Inflammatory macrophage treated with lipopolysaccharide for 1 hour (primary cell): ENCODE data around the gene SMYD2.

Experiments
- DNase-seq, 2 donors: peaks; one replicate each; pipeline ENCODE4 v3.0.0-alpha.2; 2020 to 2022

The SMYD2 gene

GRCh38 chr1:214281021-214281719 is at the start of gene SMYD2:
Gene SMYD2, plus strand, starts transcription at chr1:214281159. Its CDS starts 96 bp downstream, at chr1:214281255.
- peak; percentile 33 to 34 for DNase-seq

- no peak for DNase-seq
Observed at GRCh38 chr1:214233856-214234634, 46.9 kb upstream of the SMYD2 start.

GRCh38 chr1:214234635-214235025 is 46.3 kb upstream of the SMYD2 start:
- no peak for DNase-seq

- DNase-seq, result no peak
Observed at GRCh38 chr1:214236477-214236876, 44.5 kb upstream of the SMYD2 start.

- DNase-seq, result no peak
Observed at GRCh38 chr1:214241060-214241459, 39.9 kb upstream of the SMYD2 start.

GRCh38 chr1:214244252-214244651 is 36.7 kb upstream of the SMYD2 start:
- no peak for DNase-seq

- DNase-seq, result no peak
Observed at GRCh38 chr1:214244841-214245240, 36.1 kb upstream of the SMYD2 start.

GRCh38 chr1:214247501-214248041 is 33.4 kb upstream of the SMYD2 start:
- no peak for DNase-seq

- no peak for DNase-seq
Observed at GRCh38 chr1:214248311-214249085, 32.5 kb upstream of the SMYD2 start.

- DNase-seq, result no peak
Observed at GRCh38 chr1:214249651-214250050, 31.3 kb upstream of the SMYD2 start.

GRCh38 chr1:214251354-214251753 is 29.6 kb upstream of the SMYD2 start:
- no peak for DNase-seq

GRCh38 chr1:214255509-214255908 is 25.4 kb upstream of the SMYD2 start:
- no peak for DNase-seq

GRCh38 chr1:214259353-214259977 is 21.5 kb upstream of the SMYD2 start:
- DNase-seq, result no peak

GRCh38 chr1:214260561-214261205 is 20.3 kb upstream of the SMYD2 start:
- DNase-seq, result no peak

GRCh38 chr1:214261206-214262123 is 19.5 kb upstream of the SMYD2 start:
- peak; percentile 55 to 86 for DNase-seq

GRCh38 chr1:214264196-214264595 is 16.8 kb upstream of the SMYD2 start:
- no peak for DNase-seq

- DNase-seq, result no peak
Observed at GRCh38 chr1:214264976-214265375, 16.0 kb upstream of the SMYD2 start.

- DNase-seq, result no peak
Observed at GRCh38 chr1:214270097-214270650, 10.8 kb upstream of the SMYD2 start.

GRCh38 chr1:214271174-214271858 is 9.6 kb upstream of the SMYD2 start:
- DNase-seq, result no peak
